Motor neuron (in vitro differentiated cells): ENCODE data around the gene EMCN. TPM values are rescaled to one million over a fixed set of nuclear protein-coding genes. Genes with fewer than 3 reads are reported as not detected.
"Not testable (repeated sequence)": the region's sequence is repeated elsewhere in the genome, so short reads cannot be mapped to it uniquely, and the experiment has no call there.

Source experiments
- ATAC-seq, 8 experiments: fragments of 200-7000 bp; cut with Tn5 transposase; replicated peaks in 6 of 8; 2 replicates each; pipeline ENCODE4 v1.8.0; 2021; ENCODE audit warnings: mild to moderate bottlenecking in 8 of 8, moderate library complexity in 8 of 8
- H3K27ac ChIP-seq, 2 donors: fragments of 250-450 bp; sonication (Bioruptor Pico); 2 replicates each; pipeline ENCODE4 v1.9.0; 2021; ENCODE audit warnings: antibody characterized with exemption in 2 of 2, mild to moderate bottlenecking in 2 of 2, moderate library complexity in 1 of 2
- H3K4me1 ChIP-seq, 2 donors: fragments of 250-450 bp; sonication (Bioruptor Pico); replicated peaks in 1 of 2; 2 replicates each; pipeline ENCODE4 v1.6.1; 2021; ENCODE audit warnings: antibody characterized with exemption in 2 of 2, mild to moderate bottlenecking in 2 of 2, moderate library complexity in 1 of 2
- H3K4me3 ChIP-seq, 5 donors: fragments of 250-450 bp; sonication (Bioruptor Pico); 2 replicates each; pipeline ENCODE4 v1.9.0; 2021; ENCODE audit warnings: antibody characterized with exemption in 5 of 5, mild to moderate bottlenecking in 5 of 5, moderate library complexity in 4 of 5
- WGBS, 10 experiments: fragments of 450-650 bp; shearing (Covaris generic); methylation state at CpG; one replicate each; pipeline ENCODE4 v1.0.0; 2022; 5-methylcytosine and 5-hydroxymethylcytosine counted together
- in situ Hi-C, 9 experiments: fragments of 400-800 bp; cut with MboI; loops; one replicate each; pipeline ENCODE4 v1.15.0; 2021; ENCODE audit warnings: low sequenced_read_pairs in 9 of 9, low pct_unique_long_range_greater_than_20kb in 2 of 9; ENCODE audit not compliant: unreplicated experiment in 9 of 9
- total RNA-seq, 8 experiments: library from RNA; unstranded; fragments of 300-600 nt; gene quantifications; 2 replicates each; pipeline versions ENCODE4 v1.2.3 to v1.2.4, GENCODE V29; 2022

EMCN gene
- total RNA-seq, 8 experiments from 2014 or later, result 0.05 to 3.1 (median 0.19) TPM; not detected in 2

DNA sequence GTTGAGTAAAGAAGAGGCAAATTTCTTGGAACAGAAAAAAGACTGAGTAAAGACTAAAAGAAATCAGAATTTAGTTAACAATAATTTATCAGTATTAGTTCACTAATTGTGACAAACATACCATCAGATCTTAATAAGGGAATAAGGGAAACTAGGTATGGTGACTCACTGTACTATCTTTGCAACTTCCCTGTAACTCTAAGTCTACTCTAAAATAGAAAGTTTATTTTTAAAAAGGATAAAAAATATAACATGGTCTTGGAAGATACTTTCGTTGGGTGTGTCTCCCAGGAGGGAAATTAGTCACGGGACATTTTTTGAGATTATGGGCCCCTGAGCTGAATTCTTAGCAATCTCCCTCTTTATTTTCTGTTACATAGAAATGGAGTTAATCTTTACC lies 97.3 kb downstream of the EMCN start:
- no peak for ATAC-seq
- in situ Hi-C loops, result loop anchor here in 1 of 9 experiments (25.0 kb wide), 1 partner anchor 333 kb away; no protein-coding TSS in a partner anchor
- H3K27ac ChIP-seq, result no peak overlapping the region
- 0 to 100% (median 92%) methylated on average over 1 to 2 of the region's 2 CpGs; no CpG with 5 or more reads in 1 of the 10 experiments for WGBS, 10 experiments
- H3K4me3 ChIP-seq, result no peak overlapping the region
- H3K4me1 ChIP-seq, result no peaks in the 10 kb centered on the region

DNA sequence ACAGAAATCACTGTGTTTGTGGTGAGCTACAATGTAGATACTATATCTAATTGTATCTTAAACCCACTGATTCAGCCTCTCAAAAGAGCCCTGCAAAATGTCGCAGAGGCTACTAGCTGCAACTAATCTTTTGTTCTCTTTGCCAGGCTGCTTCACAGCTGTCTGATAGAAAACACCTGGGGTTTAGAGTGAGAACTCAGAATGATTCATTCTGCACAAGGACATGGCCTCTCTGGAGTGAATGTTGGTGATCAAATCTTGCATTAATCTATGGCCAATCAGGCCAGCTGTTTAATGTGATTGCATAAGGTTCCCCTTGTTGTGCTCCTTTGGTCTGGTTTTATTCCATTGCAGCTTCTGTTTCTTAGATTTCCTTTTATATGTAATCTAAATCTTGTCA lies 100.3 kb downstream of the EMCN start:
- in situ Hi-C loops, result loop anchor here in 1 of 9 experiments (25.0 kb wide), 1 partner anchor 330 kb away; no protein-coding TSS in a partner anchor
- WGBS, 10 experiments, result 0 to 80% (median 58%) methylated on average over 1 of the region's 1 CpG; no CpG with 5 or more reads in 4 of the 10 experiments
- no peaks in the 10 kb centered on the region for H3K4me1 ChIP-seq
- ATAC-seq, result peak in 1 of 8 experiments; percentile 38
- no peak overlapping the region for H3K4me3 ChIP-seq
- no peak overlapping the region for H3K27ac ChIP-seq

DNA sequence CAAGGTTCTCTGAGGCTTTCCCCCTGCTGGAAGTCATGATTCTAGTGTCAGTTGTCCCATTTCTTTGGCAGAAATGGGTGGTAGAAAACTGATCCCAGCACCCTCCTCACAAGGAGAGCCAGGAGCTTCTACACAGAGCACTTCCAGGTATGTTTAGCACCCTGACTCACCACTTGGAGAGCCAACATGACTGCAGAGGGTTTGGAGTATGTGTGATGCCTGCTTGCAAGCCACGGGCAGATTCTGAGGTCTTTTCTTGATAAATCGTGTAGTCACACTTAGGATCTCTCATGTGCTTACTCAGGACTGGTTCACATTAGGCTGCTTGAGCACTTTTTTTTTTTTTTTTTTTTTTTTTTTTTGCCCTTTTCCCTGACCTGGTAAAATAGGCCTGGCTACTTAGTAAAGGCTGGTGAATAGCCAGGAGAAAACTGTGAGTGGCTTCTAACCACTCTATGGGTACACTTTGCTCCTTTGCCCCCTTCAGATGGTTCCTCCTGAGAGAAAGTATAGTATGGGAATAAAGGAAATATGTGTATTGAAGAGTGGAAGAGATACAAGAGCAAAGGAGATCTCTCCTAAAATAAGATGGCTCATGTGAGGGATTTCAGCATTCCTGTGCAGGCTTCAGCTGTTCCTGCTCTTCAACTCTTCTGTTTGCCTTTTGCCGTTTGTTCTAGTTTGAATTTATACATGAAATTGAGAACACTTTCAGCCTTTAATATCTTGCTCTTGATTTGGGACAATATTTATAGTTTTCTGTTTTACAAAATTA lies 103.6 kb downstream of the EMCN start:
- no peak for ATAC-seq
- in situ Hi-C loops, result loop anchor here in 1 of 9 experiments (25.0 kb wide), 1 partner anchor 327 kb away; no protein-coding TSS in a partner anchor
- 35 to 100% (median 86%) methylated on average over 1 to 3 of the region's 3 CpGs for WGBS, 10 experiments
- no peak overlapping the region for H3K4me3 ChIP-seq
- no peak overlapping the region for H3K27ac ChIP-seq
- H3K4me1 ChIP-seq, result peaks cover 0 to 6% of the 10 kb centered on the region in 2 donors

DNA sequence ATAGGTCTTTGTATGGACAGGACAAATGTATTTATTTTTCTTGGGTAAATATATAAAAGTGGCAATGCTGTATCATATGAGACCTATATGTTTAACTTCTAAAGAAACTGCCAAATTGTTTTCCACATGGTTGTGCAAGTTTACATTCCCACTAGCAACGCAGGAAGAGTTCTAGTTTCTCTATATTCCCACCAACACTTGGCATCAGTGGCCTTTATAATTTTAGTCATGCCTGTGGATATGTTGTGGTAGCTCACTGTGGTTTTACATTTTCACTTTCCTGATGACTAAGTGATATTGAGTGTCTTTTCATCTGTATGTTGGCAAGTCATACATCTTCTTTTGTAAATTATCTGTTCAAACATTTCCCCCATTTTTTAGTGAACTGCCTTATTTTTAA lies 126.0 kb downstream of the EMCN start:
- Histone ChIP-seq H3K4me3 (no peak overlapping the region), H3K4me1 (no peaks in the 10 kb centered on the region), H3K27ac (no peak overlapping the region)
- 22 to 100% (median 87%) methylated on average over 1 of the region's 1 CpG; no CpG with 5 or more reads in 4 of the 10 experiments for WGBS, 10 experiments
- in situ Hi-C loops, result no loop called here
- no peak for ATAC-seq

DNA sequence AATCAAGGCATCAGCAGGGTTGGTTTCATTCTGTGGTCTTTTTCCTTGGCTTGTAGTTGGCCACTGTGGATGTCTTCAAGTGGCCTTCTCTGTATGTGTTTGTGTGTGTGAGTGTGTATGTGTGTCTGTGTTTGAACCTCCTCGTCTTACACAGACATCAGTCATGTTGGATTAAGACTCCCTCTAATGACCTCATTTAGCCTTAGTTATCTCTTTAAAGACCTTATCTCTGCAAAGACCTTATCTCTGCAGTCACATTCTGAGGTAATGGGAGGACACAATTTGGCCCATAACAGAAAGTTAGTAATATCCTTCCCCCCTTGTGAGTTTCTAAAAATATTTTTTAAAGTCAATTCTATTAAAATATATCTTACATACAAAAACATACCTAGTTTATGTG lies 126.7 kb downstream of the EMCN start:
- H3K4me1 ChIP-seq, result no peaks in the 10 kb centered on the region
- no peak for ATAC-seq
- no peak overlapping the region for H3K27ac ChIP-seq
- no peak overlapping the region for H3K4me3 ChIP-seq
- in situ Hi-C loops, result no loop called here
- WGBS, 10 experiments, result 14 to 100% (median 75%) methylated on average over 1 of the region's 1 CpG; no CpG with 5 or more reads in 4 of the 10 experiments

DNA sequence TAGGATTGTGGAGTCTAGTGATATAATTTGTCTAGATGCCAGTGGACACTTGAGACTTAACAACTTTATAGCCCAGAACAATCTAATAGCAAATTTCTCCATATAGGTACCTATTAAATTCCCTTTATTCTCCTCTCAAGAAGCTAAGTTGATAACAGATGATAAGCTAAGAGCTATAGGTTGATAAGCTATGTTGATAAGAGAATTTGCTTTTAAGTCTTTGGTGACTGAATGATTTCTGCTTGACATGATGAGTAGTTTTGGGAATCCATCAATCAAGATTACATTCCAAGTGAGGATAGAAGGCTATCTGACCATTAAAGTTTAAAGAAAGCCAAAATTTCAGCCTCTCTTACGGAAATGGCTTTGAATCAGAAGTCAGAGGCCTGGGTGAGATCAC lies 131.6 kb downstream of the EMCN start:
- Histone ChIP-seq H3K27ac (no peak overlapping the region), H3K4me1 (no peaks in the 10 kb centered on the region), H3K4me3 (no peak overlapping the region)
- 33 to 91% (median 75%) methylated on average over 1 of the region's 1 CpG; no CpG with 5 or more reads in 2 of the 10 experiments for WGBS, 10 experiments
- ATAC-seq, result no peak
- in situ Hi-C loops, result no loop called here

DNA sequence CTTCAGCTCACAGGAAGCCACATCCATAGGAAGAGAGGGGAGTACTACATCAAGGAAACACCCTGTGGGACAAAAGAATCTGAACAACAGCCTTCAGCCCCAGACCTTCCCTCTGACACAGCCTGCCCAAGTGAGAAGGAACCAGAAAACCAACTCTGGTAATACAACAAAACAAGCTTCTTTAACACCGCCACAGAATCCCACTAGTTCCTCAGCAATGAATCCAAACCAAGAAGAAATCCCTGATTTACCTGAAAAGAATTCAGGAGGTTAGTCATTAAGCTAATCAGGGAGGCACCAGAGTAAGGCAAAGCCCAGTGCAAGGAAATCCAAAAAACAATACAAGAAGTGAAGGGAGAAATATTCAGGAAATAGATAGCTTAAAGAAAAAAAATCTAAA lies 137.4 kb downstream of the EMCN start:
- H3K27ac ChIP-seq, in situ Hi-C loops, ATAC-seq, H3K4me1 ChIP-seq, H3K4me3 ChIP-seq: not testable (repeated sequence)
- WGBS, 10 experiments, result 63 to 100% (median 93%) methylated on average over 1 of the region's 1 CpG; no CpG with 5 or more reads in 2 of the 10 experiments

DNA sequence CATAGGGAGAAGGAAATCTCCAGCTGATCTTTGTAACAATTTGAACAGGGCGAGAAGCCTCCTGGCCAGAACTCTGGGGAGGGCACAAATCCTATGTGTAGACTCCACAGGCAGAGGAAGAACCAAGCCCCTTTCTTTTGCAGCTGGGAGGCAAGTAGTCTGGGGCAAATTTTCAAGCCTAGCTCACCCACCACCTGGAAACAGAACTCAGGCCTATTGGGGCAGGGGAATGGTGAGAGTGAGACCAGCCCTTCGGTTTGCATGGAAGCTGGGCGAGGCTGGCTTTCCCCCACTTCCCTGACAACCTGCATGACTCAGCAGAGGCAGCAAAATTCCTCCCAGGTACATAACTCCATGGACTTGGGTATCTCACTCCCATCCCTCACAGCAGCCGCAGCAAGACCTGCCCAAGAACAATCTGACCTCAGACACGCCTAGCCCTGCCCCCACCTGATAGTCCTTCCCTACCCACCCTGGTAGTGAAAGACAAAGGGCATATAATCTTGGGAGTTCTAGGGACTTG lies 138.2 kb downstream of the EMCN start:
- Histone ChIP-seq H3K4me1 (no peaks in the 10 kb centered on the region), H3K4me3 (no peak overlapping the region), H3K27ac (no peak overlapping the region)
- no peak for ATAC-seq
- in situ Hi-C loops, result no loop called here
- 74 to 87% (median 80%) methylated on average over 1 to 3 of the region's 5 CpGs; no CpG with 5 or more reads in 6 of the 10 experiments for WGBS, 10 experiments

DNA sequence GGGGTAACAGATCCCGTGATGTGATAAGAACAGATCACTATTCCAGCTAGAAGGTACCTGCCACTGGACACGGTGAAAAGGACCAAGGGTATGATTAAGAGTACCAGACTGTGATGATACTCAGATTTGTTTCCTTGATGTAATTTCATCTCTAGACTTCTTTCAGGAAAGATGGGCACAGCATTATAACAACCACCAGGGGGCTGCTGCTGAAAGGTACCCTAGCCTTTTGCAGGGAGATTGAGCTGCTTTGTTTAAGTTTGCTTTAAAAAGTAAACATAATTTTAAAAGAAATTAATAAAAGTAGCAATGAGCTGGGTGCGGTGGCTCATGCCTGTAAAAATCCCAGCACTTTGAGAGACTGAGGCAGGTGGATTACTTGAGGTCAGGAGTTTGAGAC lies 145.4 kb downstream of the EMCN start:
- H3K27ac ChIP-seq, result no peak overlapping the region
- ATAC-seq, result no peak
- no peaks in the 10 kb centered on the region for H3K4me1 ChIP-seq
- H3K4me3 ChIP-seq, result no peak overlapping the region
- WGBS, 10 experiments, result 76 to 100% (median 98%) methylated on average over 1 to 3 of the region's 3 CpGs; no CpG with 5 or more reads in 2 of the 10 experiments
- in situ Hi-C loops, result no loop called here

DNA sequence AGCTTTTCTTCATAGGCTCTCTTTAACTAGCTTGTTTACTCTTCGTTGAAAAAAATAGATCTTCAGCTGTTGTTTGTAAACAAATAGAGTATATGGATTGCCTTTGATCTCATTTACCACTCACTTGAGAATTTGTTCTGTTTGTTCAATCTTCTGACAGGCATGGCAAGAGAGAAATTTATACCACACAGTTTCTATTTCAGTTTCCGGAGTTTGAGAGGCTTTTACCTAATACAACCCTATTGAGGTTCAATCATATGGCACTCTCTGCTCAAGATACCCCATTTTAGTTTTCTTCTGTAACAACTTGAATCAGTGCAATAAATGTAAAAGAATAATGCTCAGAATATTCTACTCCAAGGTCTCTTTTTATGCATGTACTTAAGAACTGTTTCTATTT lies 148.0 kb downstream of the EMCN start:
- no peak overlapping the region for H3K27ac ChIP-seq
- no peak for ATAC-seq
- in situ Hi-C loops, result no loop called here
- no peak overlapping the region for H3K4me3 ChIP-seq
- no peaks in the 10 kb centered on the region for H3K4me1 ChIP-seq
- 68 to 100% (median 92%) methylated on average over 1 to 2 of the region's 2 CpGs for WGBS, 10 experiments

DNA sequence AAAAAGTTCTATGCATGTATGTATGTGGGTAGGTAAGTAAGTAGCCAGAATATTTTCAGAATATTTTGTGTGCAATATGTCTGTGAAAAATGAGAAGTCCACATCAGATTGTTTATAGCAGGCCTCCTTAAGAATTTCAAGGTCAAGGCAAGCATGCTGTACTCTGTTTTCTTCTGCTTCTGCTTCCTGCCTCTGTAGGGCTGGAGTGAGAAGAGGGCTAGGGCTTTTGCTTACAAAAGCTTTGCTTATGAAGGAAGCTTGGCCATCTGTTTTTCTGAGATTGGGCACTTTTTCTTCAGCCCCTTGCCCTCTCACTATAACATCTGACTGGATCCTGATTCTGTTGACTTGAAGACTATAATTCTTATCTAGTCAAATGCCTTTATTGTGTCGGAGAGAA lies 150.4 kb downstream of the EMCN start:
- Histone ChIP-seq H3K4me1 (no peaks in the 10 kb centered on the region), H3K27ac (no peak overlapping the region), H3K4me3 (no peak overlapping the region)
- in situ Hi-C loops, result no loop called here
- 45 to 100% (median 89%) methylated on average over 1 of the region's 1 CpG; no CpG with 5 or more reads in 5 of the 10 experiments for WGBS, 10 experiments
- ATAC-seq, result no peak

DNA sequence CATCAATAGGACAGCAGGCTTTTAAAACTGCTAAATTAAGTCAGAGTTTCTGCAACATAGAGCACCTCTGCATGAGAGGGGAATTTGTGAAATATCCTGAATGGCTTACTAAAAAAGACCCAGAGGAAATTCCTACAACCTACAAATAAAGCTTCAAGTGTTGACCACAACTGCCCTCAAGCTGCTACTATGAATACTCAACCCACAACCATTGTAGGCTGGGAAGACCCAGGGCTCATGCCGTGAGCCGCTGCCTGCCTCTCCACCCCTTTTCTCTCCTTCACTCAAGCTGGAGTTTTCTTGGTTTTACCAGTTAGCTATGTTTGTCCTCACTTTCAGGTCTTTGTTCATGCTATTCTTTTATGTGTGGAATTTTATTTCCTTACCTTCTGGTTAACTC lies 151.6 kb downstream of the EMCN start:
- Histone ChIP-seq H3K27ac (no peak overlapping the region), H3K4me3 (no peak overlapping the region), H3K4me1 (no peaks in the 10 kb centered on the region)
- ATAC-seq, result no peak
- in situ Hi-C loops, result no loop called here
- WGBS, 10 experiments, result 40 to 100% (median 68%) methylated on average over 1 to 2 of the region's 2 CpGs; no CpG with 5 or more reads in 6 of the 10 experiments

DNA sequence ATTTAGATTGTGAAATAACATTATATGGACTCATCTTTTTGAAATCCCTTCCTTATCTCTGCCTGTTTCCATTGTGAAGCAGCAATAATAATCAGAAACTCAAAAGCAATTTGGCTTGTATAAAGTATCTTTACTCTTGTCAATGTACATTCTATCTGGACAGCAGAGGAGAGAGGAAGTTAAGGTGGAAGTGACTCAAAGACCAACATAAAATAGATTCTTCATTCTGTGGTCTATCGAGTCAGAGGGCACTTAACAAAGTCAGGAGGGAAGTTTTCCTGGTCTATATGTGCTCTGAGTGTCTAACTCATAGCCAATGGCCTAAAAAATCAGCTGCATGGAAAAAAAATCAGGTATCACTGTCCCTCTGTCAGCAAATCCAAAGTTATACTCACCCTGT lies 155.5 kb downstream of the EMCN start:
- WGBS, 10 experiments, result 17 to 100% (median 69%) methylated on average over 1 of the region's 1 CpG; no CpG with 5 or more reads in 3 of the 10 experiments
- Histone ChIP-seq H3K27ac (no peak overlapping the region), H3K4me3 (no peak overlapping the region), H3K4me1 (no peaks in the 10 kb centered on the region)
- no peak for ATAC-seq
- in situ Hi-C loops, result no loop called here
